Mesenteric fat pad (tissue), 1 donor: ENCODE measurements around the gene MYO3B. TPM values are rescaled to one million over a fixed set of nuclear protein-coding genes. Genes with fewer than 3 reads are reported as not detected.
"Not testable (repeated sequence)": the region's sequence is repeated elsewhere in the genome, so short reads cannot be mapped to it uniquely, and the experiment has no call there.

ENCODE experiments used
- DNase-seq: peaks from one replicate; pipeline ENCODE4 v3.0.0-alpha.2; 2020; ENCODE audit warnings: low spot score
- total RNA-seq: library from RNA; stranded (reverse); fragmentation: NEBNext Ultra II Directional; extraction: Animal tissue kit (Norgen Biotek cat#: 25700); gene quantifications from one replicate; pipeline ENCODE4 v1.2.1, GENCODE V29; 2021
- donor health status: DM: yes; HTN: yes; CAD: no.

MYO3B gene
- total RNA-seq, 1 donor from 2014 or later: not detected

GRCh38 chr2:170335351-170335750 lies 157.4 kb downstream of the MYO3B start:
- DNase-seq: no peak

DNA sequence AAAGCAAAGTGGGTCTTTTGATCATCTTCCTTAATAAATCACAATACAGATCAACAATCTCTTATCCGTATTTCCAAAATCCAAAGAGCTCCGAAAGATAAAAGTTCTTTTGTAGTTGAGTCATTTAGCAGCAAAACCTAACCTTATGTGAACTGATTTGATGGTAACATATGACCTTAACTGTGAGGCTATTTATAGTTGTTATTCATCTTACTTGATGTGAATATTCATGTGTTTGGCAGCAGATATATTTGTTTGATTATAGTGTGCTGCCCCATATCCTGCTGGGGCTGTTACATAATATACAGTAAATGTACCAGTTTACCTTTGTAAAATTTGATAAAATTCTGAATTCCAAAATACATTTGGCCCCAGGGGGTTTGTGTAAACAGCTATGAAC lies 158.5 kb downstream of the MYO3B start:
- no peak for DNase-seq

- no peak for DNase-seq
These were observed 159.0 kb downstream of the MYO3B start for GRCh38 chr2:170336916-170337315.

- DNase-seq: no peak
These were observed 161.4 kb downstream of the MYO3B start for GRCh38 chr2:170339322-170339721.

DNA sequence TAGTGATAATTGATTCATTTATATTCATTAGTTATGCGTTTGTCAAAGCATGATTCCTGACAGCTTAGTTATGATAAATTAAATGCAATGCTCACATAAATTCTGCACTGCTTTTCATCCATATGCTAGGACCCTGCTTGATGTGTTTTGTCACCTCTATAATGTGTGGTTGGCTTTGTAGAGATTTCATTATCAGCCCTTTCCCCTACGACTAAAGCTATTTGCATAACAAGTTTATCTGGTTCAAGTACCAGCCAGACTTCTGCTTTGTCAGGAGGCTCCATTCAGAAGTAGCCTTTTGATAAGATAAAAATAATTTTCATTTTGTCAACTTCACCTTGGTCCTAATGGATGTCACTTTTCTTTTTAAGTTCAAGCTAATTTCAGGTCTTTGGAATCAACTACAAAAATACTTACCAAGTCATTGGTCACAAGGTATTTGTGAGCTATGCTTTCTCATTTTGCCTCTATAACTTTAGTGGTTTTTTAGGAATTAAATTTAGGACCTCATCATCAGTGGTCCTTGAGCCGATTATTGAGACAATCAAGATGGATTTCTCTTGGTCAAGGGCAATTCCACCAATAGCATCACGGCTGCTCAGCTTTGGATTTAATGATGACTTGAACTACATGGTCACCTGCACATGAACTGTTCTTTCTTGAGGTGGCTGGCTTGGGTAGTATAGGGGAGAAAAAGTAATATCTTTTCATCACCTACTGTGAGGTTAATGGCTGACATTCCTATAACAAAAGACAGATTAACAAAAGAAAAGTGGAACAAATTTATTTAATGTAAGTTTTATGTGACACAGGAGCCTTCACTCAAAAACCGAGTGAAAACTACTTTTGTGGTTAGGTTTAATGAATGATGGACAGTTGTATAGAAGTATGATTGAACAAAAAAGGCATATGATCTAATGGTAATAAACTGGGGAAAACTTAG lies 162.1 kb downstream of the MYO3B start:
- no peak for DNase-seq

GRCh38 chr2:170340693-170341068 lies 162.7 kb downstream of the MYO3B start:
- DNase-seq: no peak

- no peak for DNase-seq
These were observed 164.0 kb downstream of the MYO3B start for GRCh38 chr2:170341684-170342623.

- DNase-seq: no peak
These were observed 166.9 kb downstream of the MYO3B start for GRCh38 chr2:170344663-170345346.

DNA sequence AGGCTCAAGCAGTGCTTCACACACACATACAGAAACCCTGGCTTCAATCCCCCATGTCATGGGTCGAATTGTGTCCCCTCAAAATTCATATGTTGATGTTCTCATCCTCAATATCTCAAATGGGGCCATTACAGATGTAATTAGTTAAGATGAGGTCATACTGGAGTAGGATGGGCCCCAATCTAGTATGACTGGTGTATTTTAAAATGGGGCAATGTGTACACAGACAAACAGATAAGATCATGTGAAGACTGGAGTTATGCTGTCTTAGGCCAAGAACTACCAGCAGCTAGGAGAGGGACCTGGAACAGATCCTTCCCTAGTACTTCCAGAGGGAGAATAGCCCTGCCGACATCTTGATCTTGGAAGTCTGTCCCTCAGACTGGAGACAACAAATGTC lies 167.7 kb downstream of the MYO3B start:
- DNase-seq: no peak

- not testable (repeated sequence) for DNase-seq
These were observed 171.3 kb downstream of the MYO3B start for GRCh38 chr2:170349269-170349668.

GRCh38 chr2:170350929-170351826 lies 173.2 kb downstream of the MYO3B start:
- DNase-seq: no peak

DNA sequence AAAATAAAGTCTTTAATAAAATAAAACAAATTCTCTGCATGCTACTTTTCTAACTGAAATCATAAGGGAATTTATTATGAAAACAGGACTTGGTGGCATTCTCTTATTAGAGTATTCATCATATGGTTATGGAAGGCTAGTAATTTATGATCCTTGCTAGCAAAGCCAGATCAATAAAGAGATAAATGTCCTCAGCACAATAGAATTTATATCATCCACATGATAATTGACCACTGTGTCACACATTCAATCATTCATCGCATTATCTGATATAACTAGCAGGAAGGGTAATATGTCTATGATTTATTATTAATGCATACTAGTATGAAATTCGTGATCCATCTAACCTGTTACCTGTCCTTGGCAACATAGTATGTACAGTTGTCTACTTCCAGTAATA lies 175.8 kb downstream of the MYO3B start:
- no peak for DNase-seq

- DNase-seq: no peak
These were observed 176.4 kb downstream of the MYO3B start for GRCh38 chr2:170354388-170354787.

DNA sequence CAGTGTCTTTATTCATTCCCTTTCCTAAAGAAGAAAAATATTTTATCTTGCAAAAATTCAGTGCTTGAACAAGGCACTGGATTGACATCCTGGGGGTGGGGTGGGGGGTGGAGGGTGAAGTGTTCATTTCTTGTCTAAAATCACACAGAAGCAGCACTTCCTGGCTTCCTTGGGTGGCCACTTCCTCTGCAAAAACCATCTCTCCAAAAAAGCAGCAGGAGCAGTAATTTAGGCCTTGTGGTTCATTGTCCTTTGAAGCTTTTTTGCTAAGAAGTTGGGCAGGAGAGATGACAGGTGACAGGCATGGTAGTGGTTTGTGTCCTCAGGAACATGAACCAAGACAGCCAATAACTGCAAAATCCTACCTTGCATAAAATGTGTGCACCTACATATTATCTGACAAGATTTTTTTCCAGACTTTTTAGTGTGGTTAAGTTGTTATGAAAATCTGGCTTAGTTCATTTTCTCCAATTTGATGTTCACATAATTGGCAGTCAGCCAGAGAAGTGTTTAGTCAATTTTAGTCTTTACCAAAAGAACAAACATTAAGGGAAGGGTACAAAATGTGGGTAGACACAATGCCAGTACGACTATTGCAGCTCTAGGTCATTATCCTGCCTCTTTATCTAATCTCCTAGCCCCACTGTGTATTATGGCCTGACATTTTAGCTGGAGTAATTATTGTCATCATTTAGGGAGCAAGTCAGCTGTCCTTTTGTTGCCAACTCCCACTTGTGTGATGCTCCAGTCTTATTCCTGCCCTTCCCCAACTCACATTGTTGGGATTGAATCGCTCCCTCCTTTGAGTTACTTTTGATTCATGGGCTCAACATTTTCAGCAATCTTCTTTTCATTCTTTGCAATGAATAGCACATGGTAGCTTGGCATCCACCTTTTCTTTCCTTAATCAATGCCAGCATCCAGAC lies 177.2 kb downstream of the MYO3B start:
- no peak for DNase-seq

DNA sequence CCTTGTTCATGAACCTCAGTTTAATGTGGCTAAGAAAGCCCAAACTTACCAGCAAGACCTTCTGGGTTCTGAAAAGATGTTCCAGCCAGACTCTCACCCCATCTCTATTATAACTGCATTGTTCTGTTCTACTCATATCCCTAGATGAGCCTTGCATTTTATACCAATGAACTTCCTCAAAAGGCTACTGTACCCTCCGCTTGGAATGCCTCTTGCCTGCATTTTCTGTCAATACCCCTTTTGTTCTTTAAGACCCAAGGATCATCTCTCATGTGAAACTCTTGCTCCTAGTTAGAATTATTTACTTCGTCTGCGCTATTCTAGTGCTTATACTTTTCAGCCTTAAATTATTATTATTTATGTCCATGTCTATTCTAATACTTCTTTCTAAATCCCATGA lies 181.5 kb downstream of the MYO3B start:
- no peak for DNase-seq

DNA sequence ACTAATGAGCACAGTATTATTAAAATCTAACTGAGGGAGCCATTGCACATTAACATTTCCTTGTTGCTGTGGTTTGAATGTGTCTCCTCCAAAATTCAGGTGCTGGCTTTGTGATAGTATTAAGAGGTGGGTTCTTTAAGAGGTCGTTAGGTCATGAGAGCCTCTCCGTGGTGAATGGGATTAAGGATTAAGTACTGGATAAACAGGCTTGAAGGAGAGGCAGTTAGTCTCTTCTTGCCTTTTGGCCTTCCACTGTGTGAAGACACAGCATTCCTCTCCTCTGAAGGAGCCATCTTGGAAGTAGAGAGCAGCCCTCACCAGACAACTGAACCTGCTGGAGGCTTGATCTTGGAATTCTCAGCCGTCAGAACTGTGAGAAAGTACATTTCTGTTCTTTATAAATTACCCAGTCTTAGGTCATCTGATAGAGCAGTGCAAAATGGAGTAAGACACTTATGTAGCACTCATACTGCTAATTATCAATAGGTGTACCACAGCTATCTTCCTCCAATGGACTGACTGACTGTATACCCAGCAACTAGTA lies 182.7 kb downstream of the MYO3B start:
- no peak for DNase-seq

DNA sequence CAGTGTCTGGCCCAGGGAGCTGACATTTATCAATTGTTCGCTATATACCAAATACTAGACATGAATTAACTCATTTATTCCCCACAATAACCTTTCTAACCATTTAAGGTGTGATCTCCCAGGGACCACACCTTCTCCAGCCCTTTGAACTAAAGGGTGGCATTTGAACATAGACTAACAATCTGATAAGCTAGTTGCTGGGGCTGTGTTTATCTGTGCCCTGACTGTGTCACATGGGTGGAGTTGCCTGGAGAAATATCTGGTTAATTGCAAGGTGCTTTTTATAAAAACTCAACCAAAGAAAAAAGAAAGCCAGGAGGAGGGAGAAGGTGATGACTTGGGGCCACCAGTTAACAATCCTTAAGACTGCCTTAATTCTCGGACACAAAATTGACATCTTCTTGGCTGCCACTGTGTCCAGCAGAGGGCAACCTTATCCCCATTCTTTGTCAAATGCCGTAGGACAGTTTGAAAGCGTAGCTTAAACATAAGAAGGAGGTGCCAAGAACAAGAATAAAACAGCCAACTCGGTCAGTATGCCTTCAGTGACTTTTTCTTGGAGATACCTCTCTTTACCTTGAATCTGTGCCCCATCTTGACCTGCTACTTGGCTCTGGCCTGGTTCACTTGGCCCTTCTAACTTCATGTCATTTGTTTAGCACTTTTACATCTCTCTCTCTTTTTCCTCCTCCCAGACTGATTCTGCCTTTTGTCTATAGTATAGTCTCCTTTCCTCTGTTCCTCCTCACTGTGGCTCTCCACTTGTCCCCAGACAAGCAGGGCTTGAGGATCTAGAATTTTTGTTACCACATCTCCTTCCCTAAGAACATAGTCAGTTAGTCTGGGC lies 183.4 kb downstream of the MYO3B start:
- no peak for DNase-seq

DNA sequence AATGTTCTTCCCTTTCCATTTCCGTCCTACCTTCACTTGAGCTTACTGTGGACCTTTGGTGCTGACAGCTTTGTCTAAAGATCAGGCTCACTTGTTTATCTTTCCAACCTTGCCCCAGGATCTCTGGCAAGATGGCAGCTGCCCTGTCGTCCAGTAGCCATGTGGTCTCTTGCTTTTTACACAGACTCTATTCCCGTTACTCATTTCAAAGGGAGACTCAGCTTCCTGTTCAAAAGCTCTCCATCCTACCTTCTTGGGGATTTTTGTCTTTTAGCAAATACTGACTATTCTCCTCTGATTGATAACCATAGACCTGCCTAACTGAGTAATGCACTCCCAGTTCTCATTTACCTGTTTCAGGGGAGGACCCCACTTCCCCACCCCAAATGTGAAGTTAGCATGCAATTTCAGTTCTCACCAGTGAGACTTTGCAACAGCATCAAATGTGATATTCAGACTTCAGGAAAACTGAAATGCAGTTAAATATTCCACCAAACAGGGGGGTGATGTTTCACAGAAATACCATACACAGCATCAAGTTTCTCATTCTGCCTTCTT lies 184.4 kb downstream of the MYO3B start:
- no peak for DNase-seq
